ENCODE data around the gene STYX.
"Not testable (repeated sequence)": the region's sequence is repeated elsewhere in the genome, so short reads cannot be mapped to it uniquely, and the experiment has no call there.

STYX gene

DNA sequence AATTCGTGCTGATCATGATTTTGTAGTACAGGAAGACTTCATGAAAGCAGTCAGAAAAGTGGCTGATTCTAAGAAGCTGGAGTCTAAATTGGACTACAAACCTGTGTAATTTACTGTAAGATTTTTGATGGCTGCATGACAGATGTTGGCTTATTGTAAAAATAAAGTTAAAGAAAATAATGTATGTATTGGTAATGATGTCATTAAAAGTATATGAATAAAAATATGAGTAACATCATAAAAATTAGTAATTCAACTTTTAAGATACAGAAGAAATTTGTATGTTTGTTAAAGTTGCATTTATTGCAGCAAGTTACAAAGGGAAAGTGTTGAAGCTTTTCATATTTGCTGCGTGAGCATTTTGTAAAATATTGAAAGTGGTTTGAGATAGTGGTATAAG lies 2.5 kb upstream of the STYX start:
- DNase-seq, result not testable (repeated sequence)

DNA sequence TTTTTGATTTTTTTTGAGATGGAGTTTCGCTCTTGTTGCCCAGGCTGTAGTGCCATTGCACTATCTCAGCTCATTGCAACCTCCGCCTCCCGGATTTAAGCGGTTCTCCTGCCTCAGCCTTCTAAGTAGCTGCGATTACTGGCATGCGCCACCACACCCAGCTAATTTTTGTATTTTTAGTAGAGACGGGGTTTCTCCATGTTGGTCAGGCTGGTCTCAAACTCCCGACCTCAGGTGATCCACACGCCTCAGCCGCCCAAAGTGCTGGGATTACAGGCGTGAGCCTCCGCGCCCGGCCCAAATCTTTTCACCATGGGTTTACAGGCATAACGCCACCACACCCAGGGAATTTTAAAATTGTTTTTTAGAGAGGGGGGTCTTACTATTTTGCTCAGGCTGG lies 931 bp upstream of the STYX start:
- DNase-seq, result not testable (repeated sequence)

- no peak for DNase-seq
These were observed 411 bp upstream of the STYX start for GRCh38 chr14:52729585-52729924.

DNA sequence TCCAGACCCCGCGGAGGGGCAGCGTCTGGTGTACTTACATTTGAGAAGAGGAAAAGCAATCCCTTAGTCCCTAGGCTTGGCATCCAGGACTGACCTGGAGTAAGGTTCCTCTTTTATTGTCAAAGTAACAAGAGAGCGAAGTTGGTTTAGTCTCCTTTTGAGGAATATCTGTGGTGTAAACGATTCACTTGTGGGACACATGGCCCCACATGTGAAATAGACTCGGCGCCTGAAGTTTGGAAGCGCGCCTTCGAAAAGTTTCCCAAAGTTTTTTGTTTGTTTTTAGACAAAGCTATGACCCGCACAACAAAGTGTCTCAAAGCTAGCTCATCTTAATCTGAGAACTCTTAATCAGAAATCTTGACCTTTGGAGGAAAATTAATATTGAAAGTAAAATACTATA lies 744 bp downstream of the STYX start:
- DNase-seq, result no peak

GRCh38 chr14:52733824-52734223 lies 3.9 kb downstream of the STYX start:
- no peak for DNase-seq

DNA sequence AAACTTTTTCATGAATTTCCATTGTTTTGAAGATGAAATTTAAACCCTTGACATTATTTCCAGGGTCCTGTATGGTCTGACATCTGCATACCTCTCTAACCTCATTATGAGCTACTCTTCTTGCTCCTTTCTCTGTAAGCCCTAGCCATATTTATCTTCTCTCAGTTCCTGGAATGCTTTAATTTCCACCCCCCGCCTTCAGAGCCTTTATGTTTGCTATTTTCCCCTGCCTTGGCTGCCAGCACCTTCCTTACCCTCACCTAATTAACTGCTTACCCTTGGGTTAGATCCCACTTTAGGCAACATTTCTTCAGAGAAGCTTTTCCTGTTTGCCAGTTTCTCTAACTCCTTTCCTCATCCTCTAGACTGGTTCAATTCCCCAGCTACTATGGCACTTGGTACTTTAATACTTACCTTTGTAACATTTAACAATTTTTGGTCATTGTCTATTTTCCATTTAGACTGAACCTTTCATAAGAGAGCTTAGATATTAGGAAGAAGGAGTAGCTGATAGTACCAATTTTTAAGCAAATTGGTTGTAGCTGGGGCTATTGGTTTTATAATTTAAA lies 6.0 kb downstream of the STYX start:
- DNase-seq, result no peak

DNA sequence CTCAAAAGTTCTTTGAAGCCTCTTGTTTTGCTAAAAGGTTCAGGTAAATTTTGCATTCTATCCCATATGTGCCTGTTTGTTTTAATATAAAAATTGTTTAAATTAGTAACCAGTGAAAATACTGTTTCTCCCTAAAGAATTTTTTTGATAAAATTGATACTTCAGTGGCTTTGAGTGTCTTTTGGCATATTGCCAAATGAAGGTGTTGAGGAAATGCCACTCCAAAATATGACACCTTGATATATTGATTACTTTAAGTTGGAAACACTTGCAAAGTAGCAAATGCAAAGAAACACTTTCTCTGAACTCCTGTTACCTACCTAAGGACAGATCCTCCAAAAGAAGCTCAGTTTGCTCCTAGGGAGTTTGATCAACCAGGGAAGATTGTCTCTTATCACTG lies 8.4 kb downstream of the STYX start:
- DNase-seq, result no peak

DNA sequence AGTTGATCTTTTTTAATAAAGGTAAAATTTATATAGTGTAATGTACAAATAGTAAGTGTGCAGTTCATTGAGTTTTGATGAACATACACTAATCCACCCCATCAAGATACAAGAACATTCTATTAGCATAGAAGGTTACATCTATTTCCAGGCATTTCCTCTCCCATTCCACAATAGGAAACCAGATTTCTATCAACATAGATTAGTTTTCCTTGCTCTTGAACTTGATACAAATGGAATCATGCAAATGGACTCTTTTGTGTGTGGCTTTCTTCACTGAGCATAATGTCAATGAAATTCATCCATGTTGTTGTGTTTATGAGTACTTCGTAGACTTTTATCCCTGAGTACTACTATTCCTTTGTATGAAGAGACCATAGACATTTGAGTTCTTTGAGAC lies 10.8 kb downstream of the STYX start:
- DNase-seq, result no peak

- DNase-seq, result no peak
These were observed 11.9 kb downstream of the STYX start for GRCh38 chr14:52741865-52742264.

- DNase-seq, result no peak
These were observed 18.8 kb downstream of the STYX start for GRCh38 chr14:52748647-52749292.

DNA sequence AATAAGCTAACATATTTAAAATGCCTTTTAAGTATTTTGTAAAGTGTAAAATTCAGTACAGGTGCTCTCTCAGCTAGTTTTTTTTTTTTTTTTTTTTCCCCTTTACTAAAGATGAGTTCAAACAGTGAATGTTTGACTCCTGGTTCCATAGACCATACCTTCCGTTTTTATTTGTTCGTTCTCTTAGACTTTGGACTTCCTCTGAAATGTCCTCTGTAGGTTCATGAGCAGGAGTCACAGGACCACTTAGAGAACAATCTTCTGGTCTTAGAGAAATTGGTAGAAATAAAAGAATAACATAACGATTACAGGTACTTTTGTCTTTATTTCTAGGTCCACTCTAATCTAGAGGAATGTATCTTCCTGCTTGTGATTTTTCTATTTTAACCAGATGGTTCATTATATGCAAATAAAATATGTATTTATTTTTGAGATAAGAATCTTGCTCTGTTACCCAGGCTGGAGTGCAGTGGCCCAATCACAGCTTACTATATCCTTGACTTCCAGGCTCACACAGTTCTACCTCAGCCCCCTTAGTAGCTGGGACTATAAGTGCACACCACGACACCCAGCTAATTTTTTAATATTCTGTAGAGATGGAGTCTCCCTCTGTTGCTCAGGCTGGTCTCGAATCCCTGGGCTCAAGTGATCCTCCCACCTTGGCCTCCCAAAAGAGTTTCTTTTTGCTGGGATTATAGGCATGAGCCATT lies 25.8 kb downstream of the STYX start:
- no peak for DNase-seq

GRCh38 chr14:52759145-52759544 lies 29.2 kb downstream of the STYX start:
- DNase-seq, result no peak

GRCh38 chr14:52762923-52763322 lies 33.0 kb downstream of the STYX start:
- not testable (repeated sequence) for DNase-seq

GRCh38 chr14:52767058-52767833 lies 37.3 kb downstream of the STYX start:
- no peak for DNase-seq

GRCh38 chr14:52769887-52770286 lies 39.9 kb downstream of the STYX start:
- no peak for DNase-seq

GRCh38 chr14:52776816-52777215 lies 46.9 kb downstream of the STYX start:
- DNase-seq, result no peak

DNA sequence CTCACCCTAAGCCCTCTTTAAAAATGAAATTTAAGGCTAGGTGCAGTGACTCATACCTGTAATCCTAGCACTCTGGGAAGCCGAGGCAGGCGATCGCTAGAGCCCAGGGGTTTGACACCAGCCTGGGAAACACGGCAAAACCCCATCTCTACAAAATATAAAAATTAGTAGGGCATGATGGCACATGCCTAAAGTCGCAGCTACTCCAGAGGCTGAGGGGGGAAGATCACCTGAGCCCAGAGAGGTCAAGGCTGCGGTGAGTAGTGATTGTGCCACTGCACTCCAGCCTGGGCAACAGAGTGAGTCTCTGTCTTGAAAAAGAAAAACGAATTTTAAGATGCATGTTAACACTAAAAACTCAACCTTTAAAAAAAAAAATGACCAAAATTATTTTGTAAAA lies 48.7 kb downstream of the STYX start:
- no peak for DNase-seq

DNA sequence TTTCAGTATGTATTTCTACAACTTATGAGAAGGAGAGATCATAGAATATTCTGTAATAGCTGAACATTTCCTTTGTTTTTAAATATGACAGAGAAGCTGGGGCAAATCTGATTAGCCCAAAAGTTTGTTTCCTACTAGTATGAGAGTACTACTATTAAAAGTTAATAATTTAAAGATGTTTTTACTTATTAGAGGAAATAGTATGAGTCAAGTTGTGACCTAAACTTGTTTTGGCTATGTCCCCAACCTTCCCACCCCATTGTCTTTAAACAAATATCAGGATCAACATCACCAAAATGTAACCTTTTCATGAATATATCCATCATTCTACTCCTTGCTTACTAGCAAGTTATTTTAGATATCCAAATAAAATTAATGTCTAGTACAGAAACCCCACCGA lies 50.9 kb downstream of the STYX start:
- DNase-seq, result no peak

DNA sequence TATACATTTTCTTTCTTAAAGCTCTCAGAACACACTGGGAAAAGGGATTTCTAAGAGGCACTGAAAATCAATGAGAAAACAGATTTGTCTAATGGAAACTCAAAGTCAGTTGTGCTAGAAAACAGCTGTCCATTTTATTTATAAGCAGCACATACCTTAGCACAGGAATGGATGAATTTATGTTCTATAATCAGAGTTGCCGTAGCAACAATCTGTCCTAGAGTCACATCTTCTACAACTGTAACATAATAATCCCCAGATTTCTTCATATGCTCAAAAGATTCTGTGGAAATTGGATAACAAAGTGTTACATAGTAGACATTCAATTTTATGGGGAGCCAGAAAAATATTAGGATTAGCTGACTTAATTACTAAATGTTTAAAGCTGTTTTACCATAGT lies 51.7 kb downstream of the STYX start:
- no peak for DNase-seq

- DNase-seq, result no peak
These were observed 53.2 kb downstream of the STYX start for GRCh38 chr14:52783206-52783605.

DNA sequence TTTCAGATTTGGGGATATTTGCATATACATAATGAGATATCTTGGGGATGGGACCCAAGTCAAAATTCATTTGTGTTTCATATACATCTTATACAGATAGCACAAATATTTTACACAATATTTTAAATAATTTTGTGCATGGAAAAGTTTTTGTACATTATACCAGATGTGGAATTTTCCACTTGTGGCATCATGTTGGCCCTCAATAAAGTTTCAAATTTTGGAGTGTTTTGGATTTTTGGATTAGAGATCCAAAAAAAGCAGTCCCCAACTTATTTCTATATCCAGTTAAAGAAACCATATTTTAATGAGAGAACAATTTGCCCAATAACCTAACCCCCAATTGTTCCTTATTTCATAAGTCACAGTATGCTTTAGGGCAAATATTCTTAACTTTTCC lies 56.9 kb downstream of the STYX start:
- DNase-seq, result no peak

DNA sequence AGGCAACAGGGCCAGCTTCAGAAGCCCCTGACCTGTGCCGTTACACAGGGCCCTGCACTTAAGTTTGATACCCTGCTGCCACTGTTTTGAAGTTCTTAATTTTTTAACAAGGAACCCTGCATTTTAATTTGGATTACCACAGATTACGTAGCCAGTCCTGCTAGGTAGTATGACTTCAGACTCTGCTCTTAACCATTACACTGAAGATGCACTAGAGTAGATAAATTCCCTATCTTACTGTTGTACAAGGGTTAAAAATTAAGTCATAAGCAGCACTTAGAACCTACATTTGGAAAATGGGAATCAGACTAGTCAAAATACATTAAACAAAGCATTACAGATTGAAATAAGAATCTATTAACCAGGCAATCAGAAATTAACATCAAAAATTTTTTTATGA lies 59.2 kb downstream of the STYX start:
- DNase-seq, result no peak

DNA sequence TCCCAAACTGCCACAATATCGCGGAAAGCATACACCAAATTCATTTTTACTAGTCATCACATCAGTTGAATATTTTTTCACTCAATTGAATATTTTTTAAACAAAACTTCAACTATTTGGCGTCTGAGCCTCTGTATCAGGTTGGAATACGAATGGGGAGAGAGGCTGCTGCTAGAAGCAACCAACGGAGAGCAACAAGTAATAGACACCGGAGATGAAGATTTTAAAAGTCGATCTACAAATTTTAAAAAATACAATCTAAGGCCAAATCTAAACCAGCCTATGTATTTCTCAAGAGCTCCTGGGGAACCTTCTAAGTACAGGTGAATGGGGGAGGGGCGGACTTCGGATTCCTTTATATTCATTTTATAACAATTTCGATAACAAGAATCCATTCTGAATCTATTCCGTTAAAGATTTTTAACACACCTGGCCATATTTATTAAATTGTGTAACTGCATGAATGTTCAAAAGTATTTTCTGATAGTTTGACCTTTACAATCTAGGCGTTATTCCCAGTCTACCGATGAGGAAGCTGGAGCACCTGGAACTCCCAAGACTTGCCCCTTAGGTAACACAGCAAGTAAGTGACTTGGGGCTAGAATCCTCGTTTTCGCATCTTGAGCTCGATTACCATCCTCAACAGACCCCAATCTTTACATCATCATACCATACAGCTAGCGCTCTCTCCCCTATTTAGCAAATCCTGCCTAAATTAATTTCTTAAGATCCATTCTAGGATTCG lies 60.2 kb downstream of the STYX start:
- peak in 1 of 2 experiments; percentile 2 for DNase-seq
